ACC112 (cell line): ENCODE data around the gene XRN2.
"Not testable (repeated sequence)": the region's sequence is repeated elsewhere in the genome, so short reads cannot be mapped to it uniquely, and the experiment has no call there.

Experiments used
- H2AFZ ChIP-seq: fragments of 200-600 bp; sonication (generic); one replicate; pipeline ENCODE4 v1.6.0; 2017; ENCODE audit warnings: antibody characterized with exemption, low read length; ENCODE audit not compliant: unreplicated experiment
- H3K27ac ChIP-seq: fragments of 200-600 bp; sonication (generic); 2 replicates; pipeline ENCODE4 v1.5.1; 2014; ENCODE audit warnings: low read depth, mild to moderate bottlenecking, antibody characterized with exemption, low read length, moderate library complexity
- H3K27me3 ChIP-seq: fragments of 200-600 bp; sonication (generic); 2 replicates; pipeline ENCODE4 v1.6.1; 2014; ENCODE audit warnings: mild to moderate bottlenecking, antibody characterized with exemption, low read length, moderate library complexity, mixed read lengths; ENCODE audit not compliant: insufficient read depth
- H3K36me3 ChIP-seq: fragments of 200-600 bp; sonication (generic); 2 replicates; pipeline ENCODE4 v1.6.1; 2016; ENCODE audit warnings: mild to moderate bottlenecking, antibody characterized with exemption, low read length, moderate library complexity, mixed read lengths; ENCODE audit not compliant: insufficient read depth
- H3K4me1 ChIP-seq: fragments of 200-600 bp; sonication (generic); one replicate; pipeline ENCODE4 v1.6.1; 2016; ENCODE audit warnings: low read length, mixed read lengths; ENCODE audit not compliant: insufficient read depth, unreplicated experiment, control insufficient read depth
- H3K4me3 ChIP-seq: fragments of 200-600 bp; sonication (generic); 2 replicates; pipeline ENCODE4 v1.5.1; 2014; ENCODE audit warnings: mild to moderate bottlenecking, low read depth, low read length
- H3K79me2 ChIP-seq: fragments of 200-600 bp; sonication (generic); one replicate; pipeline ENCODE4 v1.6.0; 2016; ENCODE audit warnings: low read length; ENCODE audit not compliant: control insufficient read depth, unreplicated experiment, insufficient read depth

The XRN2 gene

GRCh38 chr20:21395666-21396598, 92.8 kb downstream of the XRN2 start:
- no peak overlapping the region for H3K27ac ChIP-seq
- 0 out of 2 replicates have a peak, but pooled peaks cover 3% of the 10 kb centered on the region for H3K36me3 ChIP-seq
- peaks cover 97% of the 10 kb centered on the region for H3K27me3 ChIP-seq
- peak overlapping the region; percentile 9; the same call in 1 of the 2 replicates for H3K4me3 ChIP-seq
- no peaks in the 10 kb centered on the region for H3K79me2 ChIP-seq
- H3K4me1 ChIP-seq, result no peaks in the 10 kb centered on the region
- no peak overlapping the region for H2AFZ ChIP-seq

DNA sequence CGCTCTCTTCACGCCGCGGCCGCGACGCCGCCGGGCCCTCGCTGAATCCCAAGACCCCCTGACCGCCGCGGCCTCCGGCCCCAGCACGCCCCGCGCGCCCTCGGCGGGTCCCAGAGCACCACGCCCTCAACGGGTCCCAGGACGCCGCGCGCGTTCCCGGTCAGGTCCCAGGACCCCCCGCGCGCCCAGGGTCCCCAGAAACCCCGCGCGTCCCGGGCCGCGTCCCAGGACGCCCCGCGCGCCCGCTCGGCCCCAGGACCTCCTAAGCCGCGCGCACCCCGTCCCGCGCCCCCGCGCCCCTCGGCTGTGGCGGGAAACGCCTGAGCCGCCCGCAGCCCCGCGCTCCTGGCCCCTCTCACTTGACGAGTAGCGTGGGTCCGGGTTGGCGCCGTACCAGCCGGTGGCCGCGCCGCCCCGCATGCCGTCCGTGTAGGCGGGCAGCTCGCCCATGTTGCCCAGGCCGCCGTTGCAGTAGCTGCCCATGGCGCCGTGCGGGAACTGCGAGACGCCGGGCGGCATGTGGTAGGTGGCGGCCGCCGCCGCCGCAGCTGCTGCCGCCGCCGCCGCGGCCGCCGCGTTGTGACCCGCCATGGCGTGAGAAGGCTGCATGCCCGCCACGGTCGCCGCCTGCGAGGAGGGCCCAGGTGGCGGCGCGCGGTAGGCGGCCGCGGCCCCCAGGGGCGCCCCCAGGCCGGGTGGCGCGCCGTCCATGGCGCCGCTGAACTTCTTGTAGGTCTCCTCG, 93.6 kb downstream of the XRN2 start:
- no peaks in the 10 kb centered on the region for H3K79me2 ChIP-seq
- H3K4me3 ChIP-seq, result peak overlapping the region; percentile 9; the same call in 1 of the 2 replicates
- no peak overlapping the region for H3K27ac ChIP-seq
- H3K27me3 ChIP-seq, result peaks cover 98% of the 10 kb centered on the region
- no peaks in the 10 kb centered on the region for H3K4me1 ChIP-seq
- H3K36me3 ChIP-seq, result no peaks in the 10 kb centered on the region
- H2AFZ ChIP-seq, result no peak overlapping the region

DNA sequence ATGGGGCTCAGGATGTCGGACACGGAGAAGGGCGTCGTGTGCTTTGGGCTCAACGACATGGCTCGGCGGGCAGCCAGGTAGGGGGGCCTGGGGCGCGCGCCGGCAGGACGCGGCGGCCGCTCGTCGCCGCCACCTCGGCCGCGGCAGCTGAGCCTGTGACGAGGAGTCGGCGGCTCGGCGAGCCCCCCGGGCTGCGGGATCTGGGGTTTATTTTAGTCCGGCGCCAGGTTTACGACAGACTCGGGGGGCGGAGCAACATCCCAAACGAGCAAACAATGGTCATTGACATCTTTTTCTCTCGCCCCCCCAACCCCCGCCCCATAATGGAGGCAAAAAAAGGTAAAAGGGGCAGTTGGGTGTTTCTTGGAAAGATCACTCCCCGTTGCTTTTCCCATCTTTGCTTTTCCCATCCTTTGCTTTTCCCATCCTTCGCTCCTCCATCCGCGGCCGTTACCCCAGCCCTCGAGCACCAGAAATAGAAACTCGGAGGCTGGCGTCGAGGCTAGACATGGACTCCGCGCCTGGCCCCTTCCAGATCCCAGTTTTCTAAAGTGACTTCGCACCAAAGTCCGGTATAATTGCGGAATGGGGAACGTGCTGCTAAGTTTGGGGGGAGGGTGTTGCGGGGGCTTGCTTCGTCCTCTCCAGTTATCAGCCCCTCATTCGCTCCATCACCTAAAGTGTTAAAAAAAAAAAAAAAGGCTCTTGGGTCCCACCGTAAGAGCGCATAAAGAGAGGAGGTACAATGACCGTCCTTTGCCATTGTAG, 94.4 kb downstream of the XRN2 start, which contains the start of gene NKX2-4:
NKX2-4 (minus strand) TSS at position 186 of the 768 bp plus-strand sequence; CDS start at position 59, 127 bp downstream.
- no peak within 1 kb of the TSS for H2AFZ ChIP-seq
- no peak within 1 kb of the TSS for H3K27ac ChIP-seq

DNA sequence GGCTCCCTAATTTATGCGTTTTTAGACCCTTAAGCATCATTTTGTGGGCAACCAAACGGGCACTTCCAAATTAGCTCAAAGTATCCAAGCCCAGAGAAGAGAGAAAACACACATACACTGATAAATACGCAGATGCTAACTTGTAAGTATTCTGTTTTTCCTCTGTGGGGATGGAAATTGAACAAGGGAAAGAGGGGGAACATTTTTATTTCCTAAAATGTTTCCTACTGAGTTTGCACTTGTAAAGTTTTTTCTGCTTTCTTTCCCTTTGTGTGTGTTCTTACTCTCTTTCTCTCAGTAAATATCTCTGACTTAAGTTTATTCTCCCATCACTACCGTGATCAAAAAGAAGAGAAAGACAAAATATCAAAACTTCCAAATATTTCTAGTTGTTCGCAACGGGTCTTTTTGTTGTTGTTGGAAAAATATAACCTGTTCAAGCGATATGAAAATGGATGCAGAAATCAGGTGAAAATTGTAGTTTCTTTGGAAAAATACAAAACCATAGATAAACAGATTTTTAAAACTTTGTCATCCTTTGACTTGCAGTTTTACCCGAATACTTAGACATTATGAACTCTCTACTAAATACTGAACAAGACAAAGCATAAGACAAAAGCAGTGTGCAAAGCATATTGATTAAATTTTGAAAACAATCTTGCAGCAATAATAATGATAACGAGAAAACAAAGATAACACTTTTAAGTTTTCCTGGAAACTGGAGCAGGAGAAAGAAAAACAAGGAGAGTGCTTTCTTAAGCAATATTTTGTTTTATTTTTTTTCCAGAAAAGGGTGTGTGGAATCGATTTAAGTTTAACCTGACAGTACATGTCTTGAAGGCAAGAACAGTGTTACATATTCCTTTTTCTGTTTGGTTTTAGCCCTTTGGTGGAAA, 95.2 kb downstream of the XRN2 start:
- no peak overlapping the region for H2AFZ ChIP-seq
- H3K4me3 ChIP-seq, result no peak overlapping the region
- peaks cover 98% of the 10 kb centered on the region for H3K27me3 ChIP-seq
- no peaks in the 10 kb centered on the region for H3K79me2 ChIP-seq
- H3K36me3 ChIP-seq, result no peaks in the 10 kb centered on the region
- H3K4me1 ChIP-seq, result no peaks in the 10 kb centered on the region
- H3K27ac ChIP-seq, result no peak overlapping the region

More for the DNA sequence above, 94.4 kb downstream of the XRN2 start, which contains the start of gene NKX2-4:
- Histone ChIP-seq H3K27me3 (peaks cover 98% of the 10 kb centered on the region), H3K4me1 (no peaks in the 10 kb centered on the region), H3K4me3 (peak within 1 kb of the TSS; percentile 9; the same call in 1 of the 2 replicates), H3K79me2 (no peaks in the 10 kb centered on the region), H3K36me3 (no peaks in the 10 kb centered on the region)

GRCh38 chr20:21399005-21399475, 95.9 kb downstream of the XRN2 start:
- H3K36me3 ChIP-seq, result no peaks in the 10 kb centered on the region
- H3K4me3 ChIP-seq, result no peak overlapping the region
- H3K27ac ChIP-seq, result no peak overlapping the region
- H2AFZ ChIP-seq, result no peak overlapping the region
- no peaks in the 10 kb centered on the region for H3K79me2 ChIP-seq
- H3K27me3 ChIP-seq, result peaks cover 97% of the 10 kb centered on the region
- no peaks in the 10 kb centered on the region for H3K4me1 ChIP-seq

- Histone ChIP-seq H3K27me3 (peaks cover 71% of the 10 kb centered on the region), H3K4me1 (no peaks in the 10 kb centered on the region), H3K79me2 (no peaks in the 10 kb centered on the region), H3K27ac (no peak overlapping the region), H3K4me3 (no peak overlapping the region), H3K36me3 (no peaks in the 10 kb centered on the region), H2AFZ (no peak overlapping the region)
Measured at GRCh38 chr20:21411725-21412124, 108.6 kb downstream of the XRN2 start.

DNA sequence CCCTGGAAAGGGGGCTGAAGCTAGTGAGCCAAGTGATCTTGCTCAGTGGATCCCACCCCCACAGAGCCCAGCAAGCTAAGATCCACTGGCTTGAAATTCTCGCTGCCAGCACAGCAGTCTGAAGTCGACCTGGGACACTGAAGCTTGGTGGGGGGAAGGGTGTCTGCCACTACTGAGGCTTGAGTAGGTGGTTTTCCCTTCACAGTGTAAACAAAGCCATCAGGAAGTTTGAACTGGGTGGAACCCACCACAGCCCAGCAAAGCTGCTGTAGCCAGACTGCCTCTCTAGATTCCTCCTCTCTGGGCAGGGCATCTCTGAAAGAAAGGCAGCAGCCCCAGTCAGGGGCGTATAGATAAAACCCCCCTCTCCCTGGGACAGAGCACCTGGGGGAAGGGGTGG, 110.9 kb downstream of the XRN2 start:
- not testable (repeated sequence) for H3K79me2 ChIP-seq, H3K27ac ChIP-seq, H3K36me3 ChIP-seq, H3K4me3 ChIP-seq, H3K4me1 ChIP-seq, H2AFZ ChIP-seq
- H3K27me3 ChIP-seq, result peaks cover 56% of the 10 kb centered on the region

DNA sequence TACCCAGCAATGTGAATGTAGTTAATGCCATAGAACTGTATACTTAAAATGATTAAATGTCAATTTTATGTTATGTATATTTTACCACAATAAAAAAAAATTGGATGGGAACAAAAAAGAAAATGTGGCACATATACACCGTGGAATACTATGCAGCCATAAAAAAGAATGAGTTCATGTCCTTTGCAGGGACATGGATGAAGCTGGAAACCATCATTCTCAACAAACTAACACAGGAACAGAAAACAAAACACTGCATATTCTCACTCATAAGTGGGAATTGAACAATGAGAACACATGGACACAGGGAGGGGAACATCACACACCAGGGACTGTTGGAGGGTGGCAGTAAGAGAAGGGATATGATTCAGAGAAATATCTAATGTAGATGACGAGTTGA, 116.0 kb downstream of the XRN2 start:
- not testable (repeated sequence) for H3K27ac ChIP-seq, H3K36me3 ChIP-seq, H3K4me1 ChIP-seq, H3K4me3 ChIP-seq, H2AFZ ChIP-seq, H3K79me2 ChIP-seq
- peaks cover 14% of the 10 kb centered on the region; the same call in 1 of the 2 replicates for H3K27me3 ChIP-seq

DNA sequence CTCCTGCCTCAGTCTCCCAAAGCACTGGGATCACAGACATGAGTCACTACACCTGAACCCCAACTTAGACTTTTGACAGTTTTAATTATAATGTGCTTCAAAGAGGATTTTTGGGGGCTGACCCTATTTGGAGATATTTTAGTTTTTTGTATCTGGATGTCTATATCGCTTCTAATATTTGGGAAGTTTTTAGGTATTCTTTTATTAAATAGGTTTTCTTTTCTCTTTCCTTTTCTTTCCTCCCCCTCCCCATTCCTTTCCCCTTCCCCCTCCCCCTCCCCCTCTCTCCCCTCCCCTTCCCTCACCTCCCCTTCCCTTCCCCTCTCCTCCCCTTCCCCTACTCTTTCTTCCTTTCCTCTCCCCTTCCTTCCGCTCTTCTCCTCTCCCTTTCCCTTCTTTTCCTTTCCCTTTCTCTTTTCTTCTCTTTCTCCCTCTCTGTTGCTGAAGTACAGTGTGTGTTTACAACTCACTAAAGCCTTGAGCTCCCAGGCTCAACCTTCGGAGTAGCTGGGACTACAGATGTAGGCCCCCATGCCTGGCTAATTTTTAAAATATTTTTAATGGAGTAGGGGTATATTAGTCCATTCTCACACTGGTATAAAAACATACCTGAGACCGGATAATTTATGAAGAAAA, 118.6 kb downstream of the XRN2 start:
- Histone ChIP-seq H3K4me1 (no peaks in the 10 kb centered on the region), H3K79me2 (no peaks in the 10 kb centered on the region), H3K36me3 (no peaks in the 10 kb centered on the region), H2AFZ (no peak overlapping the region), H3K27ac (no peak overlapping the region), H3K4me3 (no peak overlapping the region), H3K27me3 (0 out of 2 replicates have a peak, but pooled peaks cover 2% of the 10 kb centered on the region)
